H9 (cell line): ENCODE results near the gene MSH3. TPM values are rescaled to one million over a fixed set of nuclear protein-coding genes. Genes with fewer than 3 reads are reported as not detected.

Experiments used
- DNase-seq: peaks from one replicate; pipeline ENCODE4 v3.0.0-alpha.2; 2017
- H2AFZ ChIP-seq: one replicate; pipeline ENCODE4 v1.6.1; 2013; ENCODE audit warnings: mild to moderate bottlenecking, low read length, control low read depth, moderate library complexity
- H2AK5ac ChIP-seq: 2 replicates; pipeline ENCODE4 v1.6.1; 2013; ENCODE audit warnings: low read length, control low read depth, mixed read lengths; ENCODE audit not compliant: insufficient read length
- H2BK120ac ChIP-seq: one replicate; pipeline ENCODE4 v1.6.1; 2013; ENCODE audit warnings: low read depth, mild to moderate bottlenecking, low read length, control low read depth, inconsistent platforms; ENCODE audit not compliant: poor library complexity, severe bottlenecking
- H2BK12ac ChIP-seq: 2 replicates; pipeline ENCODE4 v1.6.1; 2013; ENCODE audit warnings: low read length, control low read depth, mixed read lengths, low read depth; ENCODE audit not compliant: insufficient read length
- H2BK15ac ChIP-seq: 2 replicates; pipeline ENCODE4 v1.6.1; 2013; ENCODE audit warnings: low read depth, low read length, control low read depth
- H2BK20ac ChIP-seq: one replicate; pipeline ENCODE4 v1.6.1; 2013; ENCODE audit warnings: low read depth, mild to moderate bottlenecking, low read length, control low read depth, inconsistent platforms; ENCODE audit not compliant: poor library complexity, severe bottlenecking
- H2BK5ac ChIP-seq: 2 replicates; pipeline ENCODE4 v1.6.1; 2013; ENCODE audit warnings: low read length, control low read depth, mixed read lengths; ENCODE audit not compliant: insufficient read length
- H3K14ac ChIP-seq: 2 replicates; pipeline ENCODE4 v1.6.1; 2013; ENCODE audit warnings: low read length, control low read depth; ENCODE audit not compliant: insufficient read depth
- H3K18ac ChIP-seq: 2 replicates; pipeline ENCODE4 v1.6.1; 2013; ENCODE audit warnings: low read depth, mild to moderate bottlenecking, mixed read lengths, low read length, control low read depth; ENCODE audit not compliant: insufficient read length
- H3K23ac ChIP-seq: 2 replicates; pipeline ENCODE4 v1.6.1; 2013; ENCODE audit warnings: low read length, control low read depth, mixed read lengths, low read depth; ENCODE audit not compliant: insufficient read length
- H3K23me2 ChIP-seq: 2 replicates; pipeline ENCODE4 v1.6.1; 2013; ENCODE audit warnings: low read depth, mild to moderate bottlenecking, mixed read lengths, low read length, control low read depth; ENCODE audit not compliant: insufficient read length, poor library complexity, severe bottlenecking
- H3K27ac ChIP-seq: 2 replicates; pipeline ENCODE4 v1.5.1; 2013; ENCODE audit warnings: low read length, control low read depth, mixed read lengths, low read depth; ENCODE audit not compliant: insufficient read length
- H3K27me3 ChIP-seq: 2 replicates; pipeline ENCODE4 v1.6.1; 2013; ENCODE audit warnings: low read length, control low read depth, inconsistent platforms; ENCODE audit not compliant: insufficient read depth
- H3K4ac ChIP-seq: 2 replicates; pipeline ENCODE4 v1.6.1; 2013; ENCODE audit warnings: low read depth, mild to moderate bottlenecking, control low read depth, inconsistent platforms, low read length, moderate library complexity
- H3K4me1 ChIP-seq: 2 replicates; pipeline ENCODE4 v1.6.1; 2013; ENCODE audit warnings: low read length, control low read depth, inconsistent platforms; ENCODE audit not compliant: insufficient read depth
- H3K4me2 ChIP-seq: 2 replicates; pipeline ENCODE4 v1.6.1; 2013; ENCODE audit warnings: low read length, control low read depth, mixed read lengths; ENCODE audit not compliant: insufficient read length, insufficient read depth
- H3K56ac ChIP-seq: 2 replicates; pipeline ENCODE4 v1.6.1; 2013; ENCODE audit warnings: low read depth, mild to moderate bottlenecking, mixed read lengths, low read length, control low read depth; ENCODE audit not compliant: insufficient read length
- H3K79me1 ChIP-seq: 2 replicates; pipeline ENCODE4 v1.6.1; 2013; ENCODE audit warnings: low read depth, mild to moderate bottlenecking, moderate library complexity, low read length, control low read depth, inconsistent platforms; ENCODE audit not compliant: insufficient read depth, poor library complexity, severe bottlenecking
- H3K79me2 ChIP-seq: 2 replicates; pipeline ENCODE4 v1.6.1; 2013; ENCODE audit warnings: low read length, control low read depth, inconsistent platforms; ENCODE audit not compliant: insufficient read depth
- H3K9ac ChIP-seq: 2 replicates; pipeline ENCODE4 v1.6.1; 2013; ENCODE audit warnings: low read length, control low read depth, mixed read lengths; ENCODE audit not compliant: insufficient read length; ENCODE audit errors: extremely low read depth
- H3K9me3 ChIP-seq: one replicate; pipeline ENCODE4 v1.6.1; 2013; ENCODE audit warnings: low read depth, low read length, inconsistent platforms; ENCODE audit not compliant: control insufficient read depth
- H3T11ph ChIP-seq: one replicate; pipeline ENCODE4 v1.6.1; 2013; ENCODE audit warnings: mild to moderate bottlenecking, low read length, control low read depth, inconsistent platforms
- H4K20me1 ChIP-seq: one replicate; pipeline ENCODE4 v1.6.1; 2013; ENCODE audit not compliant: control insufficient read depth, insufficient read length, insufficient read depth
- H4K5ac ChIP-seq: 2 replicates; pipeline ENCODE4 v1.6.1; 2013; ENCODE audit warnings: low read depth, mild to moderate bottlenecking, mixed read lengths, low read length, control low read depth; ENCODE audit not compliant: insufficient read length
- H4K8ac ChIP-seq: replicated peaks from 2 replicates; pipeline ENCODE4 v1.6.1; 2013; ENCODE audit warnings: low read length, control low read depth, mixed read lengths, low read depth; ENCODE audit not compliant: insufficient read length
- H4K91ac ChIP-seq: 2 replicates; pipeline ENCODE4 v1.6.1; 2013; ENCODE audit warnings: low read depth, mild to moderate bottlenecking, moderate library complexity, mixed read lengths, low read length, control low read depth; ENCODE audit not compliant: insufficient read length
- H3K27ac Mint-ChIP-seq, 3 experiments: 2 replicates in 2 of 3; 3 replicates in 1 of 3; pipeline ENCODE4 v1.8.0; 2020 to 2021; ENCODE audit warnings: mixed read lengths in 3 of 3, mild to moderate bottlenecking in 1 of 3, moderate library complexity in 1 of 3
- H3K27me3 Mint-ChIP-seq: 2 replicates; pipeline ENCODE4 v1.8.0; 2021; ENCODE audit warnings: low read depth, mild to moderate bottlenecking, moderate library complexity, mixed read lengths
- H3K36me3 Mint-ChIP-seq, 3 experiments: 2 replicates in 2 of 3; 3 replicates in 1 of 3; pipeline ENCODE4 v1.8.0; 2020 to 2021; ENCODE audit warnings: low read depth in 3 of 3, mixed read lengths in 3 of 3; ENCODE audit not compliant: insufficient read depth in 1 of 3
- H3K4me1 Mint-ChIP-seq, 2 experiments: 2 replicates each; pipeline ENCODE4 v1.8.0; 2020; ENCODE audit warnings: mixed read lengths in 2 of 2
- H3K4me3 Mint-ChIP-seq, 2 experiments: 2 replicates in 1 of 2; 3 replicates in 1 of 2; pipeline ENCODE4 v1.8.0; 2020 to 2021; ENCODE audit warnings: mild to moderate bottlenecking in 2 of 2, mixed read lengths in 2 of 2, moderate library complexity in 1 of 2
- H3K9me3 Mint-ChIP-seq, 2 experiments: 2 replicates in 1 of 2; 3 replicates in 1 of 2; pipeline ENCODE4 v1.8.0; 2020; ENCODE audit warnings: mild to moderate bottlenecking in 2 of 2, mixed read lengths in 2 of 2, moderate library complexity in 1 of 2
- CTCF ChIP-seq: fragments of 200-600 bp; sonication (generic); conservative IDR thresholded peaks from 3 replicates; pipeline ENCODE4 v1.8.0; 2021; ENCODE audit warnings: antibody characterized with exemption, mild to moderate bottlenecking
- WGBS: extraction: QIAGEN DNeasy Blood & Tissue Kit; methylation state at CpG from one replicate; pipeline ENCODE4 v1.1.7; 2013; ENCODE audit warnings: missing lambda C conversion rate, low lambda C conversion rate, mixed read lengths; ENCODE audit not compliant: insufficient read length; ENCODE audit errors: extremely low coverage; 5-methylcytosine and 5-hydroxymethylcytosine counted together
- total RNA-seq: library from RNA; stranded (reverse); gene quantifications from 2 replicates; pipeline ENCODE4 v1.2.1, GENCODE V29; 2021

MSH3 gene
- total RNA-seq, 1 experiment from 2014 or later, result 17.3 TPM

- Histone ChIP-seq H2BK12ac (no peak overlapping the region), H3T11ph (no peak overlapping the region), H2AFZ (no peak overlapping the region), H4K8ac (no peak overlapping the region), H3K27me3 (no peaks in the 10 kb centered on the region), H3K23me2 (no peaks in the 10 kb centered on the region), H3K79me2 (no peaks in the 10 kb centered on the region; the same call in 1 of the 2 replicates), H3K18ac (no peak overlapping the region), H2BK20ac (no peak overlapping the region), H4K91ac (no peak overlapping the region), H3K14ac (no peak overlapping the region), H2BK5ac (no peak overlapping the region), H3K4me2 (no peak overlapping the region), H2BK120ac (no peak overlapping the region), H3K56ac (no peak overlapping the region), H4K5ac (no peak overlapping the region), H3K9me3 (no peaks in the 10 kb centered on the region), H3K9ac (no peak overlapping the region), H2BK15ac (no peak overlapping the region), H3K27ac (no peak overlapping the region), H4K20me1 (no peaks in the 10 kb centered on the region), H2AK5ac (no peak overlapping the region), H3K23ac (no peak overlapping the region), H3K4me1 (no peaks in the 10 kb centered on the region), H3K4ac (no peak overlapping the region), H3K79me1 (no peaks in the 10 kb centered on the region)
- Mint-ChIP-seq H3K9me3 (no peaks in the 10 kb centered on the region), H3K4me1 (no peaks in the 10 kb centered on the region), H3K27ac (no peak overlapping the region; a peak in 1 of 7 replicates), H3K4me3 (no peak overlapping the region), H3K27me3 (no peaks in the 10 kb centered on the region), H3K36me3 (peaks cover 12 to 26% (median 13%) of the 10 kb centered on the region in 3 experiments; a peak in 6 of 7 replicates)
- no CpG with 5 or more reads among the region's 3 CpGs for WGBS
- DNase-seq, result no peak
- TF ChIP-seq CTCF, result no peak
These were observed 223.1 kb downstream of the MSH3 start for GRCh38 chr5:80877592-80877991.
